ENCODE data around the gene CDIP1. TPM values are rescaled to one million over a fixed set of nuclear protein-coding genes. Genes with fewer than 3 reads are reported as not detected.

CDIP1 gene
- total RNA-seq, 1 donor from 2014 or later = 36.4 TPM

- TF ChIP-seq, protein P1, sequence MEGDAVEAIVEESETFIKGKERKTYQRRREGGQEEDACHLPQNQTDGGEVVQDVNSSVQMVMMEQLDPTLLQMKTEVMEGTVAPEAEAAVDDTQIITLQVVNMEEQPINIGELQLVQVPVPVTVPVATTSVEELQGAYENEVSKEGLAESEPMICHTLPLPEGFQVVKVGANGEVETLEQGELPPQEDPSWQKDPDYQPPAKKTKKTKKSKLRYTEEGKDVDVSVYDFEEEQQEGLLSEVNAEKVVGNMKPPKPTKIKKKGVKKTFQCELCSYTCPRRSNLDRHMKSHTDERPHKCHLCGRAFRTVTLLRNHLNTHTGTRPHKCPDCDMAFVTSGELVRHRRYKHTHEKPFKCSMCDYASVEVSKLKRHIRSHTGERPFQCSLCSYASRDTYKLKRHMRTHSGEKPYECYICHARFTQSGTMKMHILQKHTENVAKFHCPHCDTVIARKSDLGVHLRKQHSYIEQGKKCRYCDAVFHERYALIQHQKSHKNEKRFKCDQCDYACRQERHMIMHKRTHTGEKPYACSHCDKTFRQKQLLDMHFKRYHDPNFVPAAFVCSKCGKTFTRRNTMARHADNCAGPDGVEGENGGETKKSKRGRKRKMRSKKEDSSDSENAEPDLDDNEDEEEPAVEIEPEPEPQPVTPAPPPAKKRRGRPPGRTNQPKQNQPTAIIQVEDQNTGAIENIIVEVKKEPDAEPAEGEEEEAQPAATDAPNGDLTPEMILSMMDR (IDR thresholded peaks at IDR 0.05) = no peak
- no peak overlapping the region for H3K4me3 Mint-ChIP-seq (ENCODE audit: unreplicated experiment)
- peaks cover 5% of the 10 kb centered on the region for H3K9me3 Mint-ChIP-seq (ENCODE audit: low read depth)
- no peaks in the 10 kb centered on the region for H3K27me3 Mint-ChIP-seq (ENCODE audit: low read depth)
- no peak overlapping the region for H3K27ac Mint-ChIP-seq (ENCODE audit: unreplicated experiment)
- peaks cover 2% of the 10 kb centered on the region for H3K36me3 Mint-ChIP-seq (ENCODE audit: low read depth)
- H3K4me1 Mint-ChIP-seq (ENCODE audit: low read depth) = no peaks in the 10 kb centered on the region
- no peak for DNase-seq (ENCODE audit: low spot score)
These were observed 5.9 kb upstream of the CDIP1 start for GRCh38 chr16:4544473-4544872.

DNA sequence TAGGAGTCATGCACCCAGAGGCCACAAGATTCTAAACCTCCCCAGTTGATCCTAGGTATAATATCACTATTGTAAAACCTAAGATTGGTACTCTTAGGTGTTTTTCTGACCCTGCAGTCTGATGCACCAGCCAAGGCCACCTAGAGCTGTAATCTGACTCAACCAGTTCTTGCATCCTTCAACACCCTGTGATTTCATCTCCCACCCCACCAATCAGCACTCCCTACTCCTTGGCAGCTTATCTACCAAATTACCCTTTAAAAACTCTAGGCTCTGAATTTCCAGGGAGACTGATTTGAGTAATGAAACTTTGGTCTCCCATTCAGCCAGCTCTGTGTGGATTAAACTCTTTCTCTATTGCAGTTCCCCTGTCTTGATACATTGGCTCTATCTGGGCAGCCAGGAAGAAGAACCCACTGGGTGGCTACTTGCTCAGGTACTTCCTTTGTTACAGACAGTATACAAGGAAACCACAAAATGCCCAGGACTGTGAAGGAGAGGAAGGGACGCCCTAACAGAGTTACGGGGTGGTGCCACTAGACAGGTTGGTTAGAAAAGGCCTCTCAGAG, 1.2 kb upstream of the CDIP1 start:
- Mint-ChIP-seq H3K27me3 (ENCODE audit: low read depth) (no peaks in the 10 kb centered on the region), H3K36me3 (ENCODE audit: low read depth) (peaks cover 2% of the 10 kb centered on the region), H3K9me3 (ENCODE audit: low read depth) (peaks cover 9% of the 10 kb centered on the region), H3K27ac (ENCODE audit: unreplicated experiment) (peak overlapping the region; percentile 41), H3K4me1 (ENCODE audit: low read depth) (peaks cover 25% of the 10 kb centered on the region), H3K4me3 (ENCODE audit: unreplicated experiment) (no peak overlapping the region)
- TF ChIP-seq, protein P1 (IDR thresholded peaks at IDR 0.05) = no peak
- no peak for DNase-seq (ENCODE audit: low spot score)

GRCh38 chr16:4537376-4538343, 913 bp downstream of the CDIP1 start:
- H3K4me1 Mint-ChIP-seq (ENCODE audit: low read depth) = peaks cover 25% of the 10 kb centered on the region
- H3K9me3 Mint-ChIP-seq (ENCODE audit: low read depth) = peaks cover 9% of the 10 kb centered on the region
- no peak for DNase-seq (ENCODE audit: low spot score)
- H3K4me3 Mint-ChIP-seq (ENCODE audit: unreplicated experiment) = peak overlapping the region; percentile 79
- no peaks in the 10 kb centered on the region for H3K27me3 Mint-ChIP-seq (ENCODE audit: low read depth)
- TF ChIP-seq, protein P1 (IDR thresholded peaks at IDR 0.05) = no peak
- H3K27ac Mint-ChIP-seq (ENCODE audit: unreplicated experiment) = peak overlapping the region; percentile 28
- peaks cover 4% of the 10 kb centered on the region for H3K36me3 Mint-ChIP-seq (ENCODE audit: low read depth)

GRCh38 chr16:4536391-4537106, 2.0 kb downstream of the CDIP1 start:
- TF ChIP-seq, protein P1 (IDR thresholded peaks at IDR 0.05) = no peak
- peaks cover 25% of the 10 kb centered on the region for H3K4me1 Mint-ChIP-seq (ENCODE audit: low read depth)
- H3K4me3 Mint-ChIP-seq (ENCODE audit: unreplicated experiment) = peak overlapping the region; percentile 79
- H3K27ac Mint-ChIP-seq (ENCODE audit: unreplicated experiment) = peak overlapping the region; percentile 28
- H3K27me3 Mint-ChIP-seq (ENCODE audit: low read depth) = no peaks in the 10 kb centered on the region
- peaks cover 9% of the 10 kb centered on the region for H3K9me3 Mint-ChIP-seq (ENCODE audit: low read depth)
- DNase-seq (ENCODE audit: low spot score) = no peak
- H3K36me3 Mint-ChIP-seq (ENCODE audit: low read depth) = peaks cover 11% of the 10 kb centered on the region

- TF ChIP-seq, protein P1 (IDR thresholded peaks at IDR 0.05) = no peak
- peaks cover 11% of the 10 kb centered on the region for H3K36me3 Mint-ChIP-seq (ENCODE audit: low read depth)
- no peaks in the 10 kb centered on the region for H3K27me3 Mint-ChIP-seq (ENCODE audit: low read depth)
- peaks cover 25% of the 10 kb centered on the region for H3K4me1 Mint-ChIP-seq (ENCODE audit: low read depth)
- DNase-seq (ENCODE audit: low spot score) = no peak
- H3K27ac Mint-ChIP-seq (ENCODE audit: unreplicated experiment) = no peak overlapping the region
- no peak overlapping the region for H3K4me3 Mint-ChIP-seq (ENCODE audit: unreplicated experiment)
- peaks cover 9% of the 10 kb centered on the region for H3K9me3 Mint-ChIP-seq (ENCODE audit: low read depth)
These were observed 2.9 kb downstream of the CDIP1 start for GRCh38 chr16:4535627-4536108.

Measured in chondrocyte (in vitro differentiated cells).